SK-N-SH treated with all-trans-retinoic acid at 6 μM for 48 hours (cell line): Measurements from ENCODE around the gene ATP6AP1.
"Not testable (repeated sequence)": the region's sequence is repeated elsewhere in the genome, so short reads cannot be mapped to it uniquely, and the experiment has no call there.

ENCODE experiments used
- ARNTL ChIP-seq: fragments of 450-650 bp; formaldehyde crosslinking; IDR thresholded peaks from 2 replicates; pipeline ENCODE4 v1.5.0; 2020; ENCODE audit warnings: low read depth, mild to moderate bottlenecking, moderate library complexity, borderline replicate concordance
- ESRRG ChIP-seq: fragments of 250-450 bp; sonication (Bioruptor Pico); IDR thresholded peaks from 2 replicates; pipeline ENCODE4 v1.6.1; 2021; ENCODE audit warnings: mild to moderate bottlenecking
- GLIS3 ChIP-seq: fragments of 250-450 bp; sonication (Bioruptor Pico); IDR thresholded peaks from 2 replicates; pipeline ENCODE4 v1.5.0; 2020; ENCODE audit warnings: mild to moderate bottlenecking, moderate library complexity
- RARB ChIP-seq: fragments of 250-450 bp; sonication (Bioruptor Pico); IDR thresholded peaks from 2 replicates; pipeline ENCODE4 v1.8.0; 2021; ENCODE audit warnings: mild to moderate bottlenecking, moderate library complexity
- ZC3H10 ChIP-seq: fragments of 250-450 bp; sonication (Bioruptor Pico); IDR thresholded peaks from 2 replicates; pipeline ENCODE4 v1.5.1; 2021; ENCODE audit warnings: mild to moderate bottlenecking, moderate library complexity

GRCh38 chrX:154396363-154396762 is 32.1 kb upstream of the ATP6AP1 start:
- not testable (repeated sequence) for TF ChIP-seq GLIS3; RARB (CRISPR knock-in tag); ESRRG (CRISPR knock-in tag); ARNTL (CRISPR knock-in tag); ZC3H10 (CRISPR knock-in tag)
